HG03097 (cell line): ENCODE data around the gene FRAS1.

Experiments
- ATAC-seq: cut with Tn5 transposase; IDR thresholded peaks from one replicate; pipeline ENCODE4 v1.9.1; 2021; ENCODE audit not compliant: unreplicated experiment, low FRiP score

FRAS1 gene

DNA sequence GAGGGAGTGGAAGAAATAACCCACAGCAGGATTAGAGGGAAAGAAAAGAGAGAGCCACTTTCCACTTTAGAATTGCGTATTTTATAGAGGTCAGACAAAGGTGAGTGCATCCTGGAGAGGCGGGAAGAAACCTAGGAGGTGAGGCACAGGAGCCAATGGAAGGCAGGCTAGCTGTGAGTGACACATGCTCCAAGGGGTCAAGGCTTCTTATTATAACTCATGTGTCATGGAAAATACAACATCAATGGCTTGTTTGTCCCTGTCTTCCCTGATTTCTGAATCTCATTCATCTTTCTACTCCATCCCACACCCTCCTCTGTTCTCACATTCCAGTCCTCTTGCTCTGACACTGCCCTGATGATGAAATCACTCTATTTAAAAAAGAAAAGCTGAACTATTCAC is 508.8 kb downstream of the FRAS1 start:
- ATAC-seq = no peak

DNA sequence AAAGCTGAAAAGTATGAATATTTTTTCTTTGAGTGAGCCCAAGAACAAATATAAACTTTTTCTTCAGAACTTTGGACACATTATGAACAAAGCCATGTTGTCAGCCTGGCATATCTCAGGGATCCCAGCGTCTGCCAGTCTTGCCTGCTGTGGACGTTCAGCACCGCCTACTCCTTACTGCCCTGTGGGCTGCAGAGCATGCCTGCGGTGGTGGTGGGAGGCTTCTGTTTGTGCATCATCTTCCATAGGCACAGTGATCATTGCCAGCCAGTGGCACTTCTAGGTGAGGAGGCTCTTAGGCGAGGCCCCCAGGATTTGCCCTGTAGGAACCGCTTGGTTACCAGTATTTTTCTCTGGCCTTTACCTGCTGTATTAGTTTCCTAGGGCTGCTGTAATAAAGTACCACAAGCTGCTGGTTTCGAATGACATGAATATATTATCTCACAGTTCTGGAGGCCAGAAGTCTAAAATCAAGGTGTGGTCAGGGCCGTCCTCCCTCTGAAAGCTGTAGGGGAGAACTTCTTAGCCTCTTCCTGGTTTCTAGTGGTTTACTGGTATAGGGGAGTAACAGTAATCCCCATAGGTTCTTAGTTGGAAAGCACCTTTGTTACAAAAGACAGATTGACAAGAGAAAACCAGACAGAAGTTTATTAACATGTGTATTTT is 509.8 kb downstream of the FRAS1 start:
- ATAC-seq = peak; percentile 56

DNA sequence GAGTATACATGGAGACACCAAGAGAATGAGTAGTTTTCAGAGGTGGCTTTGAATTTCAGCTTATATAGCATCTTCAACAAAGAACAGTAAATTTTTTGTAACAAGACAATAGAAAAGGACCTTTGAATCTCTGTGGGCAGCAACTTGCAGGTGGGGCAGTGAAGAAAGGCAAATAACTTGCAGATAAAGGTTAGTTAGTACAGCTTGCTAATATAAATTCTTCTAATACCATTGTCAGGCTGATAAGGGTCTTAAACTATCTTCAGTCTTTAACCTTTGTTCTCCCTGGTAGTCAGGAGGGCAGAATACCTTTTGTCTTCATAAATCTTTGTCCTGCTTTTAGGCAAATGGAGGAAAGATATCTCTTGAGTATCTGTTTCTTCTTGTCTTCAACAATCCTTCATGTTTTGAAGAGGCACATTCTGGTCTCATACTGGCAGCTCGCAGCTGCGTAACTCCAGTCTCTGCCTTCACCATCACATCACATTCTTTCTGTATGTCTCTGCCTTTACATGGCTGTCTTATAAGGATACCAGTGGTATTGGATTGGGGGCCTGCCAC is 510.5 kb downstream of the FRAS1 start:
- ATAC-seq = no peak

GRCh38 chr4:78568640-78569305 is 511.6 kb downstream of the FRAS1 start:
- peak; percentile 67 for ATAC-seq

- ATAC-seq = no peak
Measured at GRCh38 chr4:78569306-78569821, 512.2 kb downstream of the FRAS1 start.

DNA sequence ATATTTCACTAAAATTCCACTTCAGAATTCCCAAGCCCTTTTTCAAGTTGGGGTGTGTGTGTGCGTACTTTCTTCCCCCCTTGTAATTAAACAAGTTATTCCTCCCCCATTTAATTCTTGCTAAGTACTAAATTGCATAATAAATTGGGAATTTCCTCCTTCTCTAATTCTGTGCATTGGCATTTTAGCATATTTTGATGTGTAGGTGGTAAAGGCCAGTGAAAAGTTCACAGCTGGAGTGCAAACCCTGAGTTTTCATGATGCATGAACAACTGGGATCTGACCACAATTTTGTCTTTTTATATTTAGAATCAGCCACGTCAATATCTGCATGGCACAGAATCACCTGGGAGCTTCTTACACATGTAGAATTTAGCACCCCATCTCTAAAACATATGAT is 513.0 kb downstream of the FRAS1 start:
- ATAC-seq = no peak

DNA sequence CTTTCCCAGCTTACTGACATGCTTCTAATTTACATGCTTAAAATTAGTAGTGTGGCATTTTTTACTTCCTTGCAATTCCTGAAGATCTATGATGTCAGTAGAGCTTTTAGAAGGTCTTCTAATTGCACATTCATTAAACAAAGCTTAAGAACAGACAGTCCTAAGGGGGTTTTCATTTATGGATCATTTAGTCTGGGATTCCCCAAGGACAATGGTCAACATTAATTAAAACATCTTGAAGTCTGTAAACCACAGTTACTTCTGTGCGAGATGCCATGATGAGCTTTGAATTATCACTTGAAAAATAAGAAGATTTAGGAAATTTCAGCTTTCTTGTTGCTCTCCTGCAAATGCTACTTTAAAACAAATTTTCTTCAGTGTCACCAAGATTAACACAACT is 514.7 kb downstream of the FRAS1 start:
- no peak for ATAC-seq

DNA sequence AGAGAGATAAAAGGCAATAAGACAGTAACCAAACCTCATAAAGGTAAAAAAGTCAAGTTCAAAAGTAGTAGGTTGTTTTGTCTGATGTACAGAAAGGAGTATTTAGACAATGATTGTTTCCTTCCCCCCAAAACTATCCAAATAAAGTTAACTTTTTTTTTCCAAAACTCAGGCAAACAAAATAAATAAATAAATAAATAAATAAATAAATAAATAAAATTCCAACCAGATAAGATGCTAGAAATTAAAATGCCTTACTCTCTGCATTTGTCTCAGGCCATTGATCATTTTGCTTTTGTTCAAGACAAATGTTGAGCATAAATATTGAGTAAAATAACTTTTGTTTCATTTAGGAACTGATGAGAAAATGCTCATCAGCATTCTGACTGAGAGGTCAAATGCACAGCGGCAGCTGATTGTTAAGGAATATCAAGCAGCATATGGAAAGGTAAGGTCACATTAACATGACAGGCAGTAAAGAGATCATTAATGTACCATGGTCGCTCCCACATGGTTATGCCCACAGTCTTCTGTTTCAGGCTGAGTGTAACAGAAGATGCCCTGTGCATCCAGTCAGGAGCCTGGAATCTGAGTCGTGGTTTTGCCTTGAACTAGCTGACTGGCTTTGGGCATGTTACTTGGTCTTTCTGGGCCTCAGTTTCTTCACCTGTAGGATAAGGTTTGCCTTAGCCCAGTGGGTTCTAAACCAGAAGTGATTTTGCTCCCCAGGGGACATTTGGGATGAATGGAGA is 521.7 kb downstream of the FRAS1 start:
- ATAC-seq = no peak

DNA sequence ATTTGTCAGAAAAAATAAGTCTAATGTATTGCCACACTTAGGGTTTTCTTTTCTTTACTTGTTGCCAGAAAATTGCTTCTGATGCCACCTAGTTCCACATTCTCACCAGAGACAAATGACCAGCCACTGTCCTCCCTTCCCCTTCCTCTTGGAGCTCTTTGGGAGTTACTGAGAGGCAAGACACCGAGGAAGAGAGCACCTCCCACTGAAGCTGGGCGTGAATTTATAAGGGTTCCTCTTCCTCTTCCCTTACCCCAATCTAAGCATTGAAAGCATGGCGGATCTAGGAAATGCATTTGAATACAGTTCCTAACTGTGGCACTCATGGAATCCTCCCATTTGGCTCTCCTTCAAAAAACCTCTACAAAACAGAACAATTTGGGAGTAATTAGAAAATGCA is 524.5 kb downstream of the FRAS1 start:
- ATAC-seq = no peak

DNA sequence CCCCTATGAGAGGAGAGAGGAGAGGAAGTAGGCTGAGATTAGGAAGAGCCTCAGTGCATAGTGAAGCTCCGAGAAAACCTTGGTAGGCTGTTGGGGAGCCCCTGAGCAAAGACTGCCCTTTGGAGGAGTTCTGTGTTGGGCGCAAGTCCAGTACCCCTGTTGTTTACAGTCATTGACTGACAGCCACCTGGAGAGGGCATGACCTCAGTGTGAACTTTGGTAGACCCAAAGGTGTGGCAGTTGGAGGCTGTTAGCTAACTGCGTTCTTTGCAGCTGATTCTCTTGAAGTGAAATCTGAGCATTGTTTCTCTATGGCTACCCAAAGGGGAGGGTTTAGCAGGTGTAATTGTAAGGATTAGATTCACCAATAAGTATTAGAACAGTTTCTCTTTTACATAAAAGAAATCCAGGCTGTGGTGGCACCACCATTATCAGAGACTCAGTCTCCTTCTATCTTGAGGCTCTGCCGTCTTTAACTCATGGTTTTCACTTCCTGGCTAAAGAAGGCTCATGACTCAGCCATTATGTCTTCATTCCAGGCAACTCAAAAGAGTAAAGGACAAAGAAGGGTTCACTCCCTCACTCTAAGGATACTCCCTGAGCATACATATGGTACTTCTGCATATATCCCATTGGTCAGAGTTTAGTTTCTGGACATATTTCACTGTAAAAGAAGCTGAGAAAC is 527.9 kb downstream of the FRAS1 start:
- ATAC-seq = no peak

DNA sequence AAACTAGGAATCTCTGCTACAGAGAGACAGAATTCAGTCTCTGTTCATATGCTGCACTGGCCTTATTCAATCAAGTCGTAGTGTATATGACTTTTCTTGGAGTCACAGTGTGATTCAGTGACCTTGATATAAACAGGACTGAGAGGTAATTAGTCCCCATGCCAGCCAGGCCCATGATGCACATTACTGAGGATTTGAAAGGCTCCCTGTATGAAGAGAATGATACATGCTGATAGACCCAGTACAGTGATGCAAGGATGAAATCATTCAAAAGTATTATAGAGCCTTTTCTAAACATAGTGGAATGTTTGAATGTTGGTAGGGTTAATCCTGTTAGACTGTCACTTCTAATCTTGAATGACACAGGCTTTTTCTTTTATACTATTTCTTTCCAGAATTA is 528.5 kb downstream of the FRAS1 start:
- no peak for ATAC-seq

GRCh38 chr4:78588894-78589545 is 531.9 kb downstream of the FRAS1 start:
- no peak for ATAC-seq

DNA sequence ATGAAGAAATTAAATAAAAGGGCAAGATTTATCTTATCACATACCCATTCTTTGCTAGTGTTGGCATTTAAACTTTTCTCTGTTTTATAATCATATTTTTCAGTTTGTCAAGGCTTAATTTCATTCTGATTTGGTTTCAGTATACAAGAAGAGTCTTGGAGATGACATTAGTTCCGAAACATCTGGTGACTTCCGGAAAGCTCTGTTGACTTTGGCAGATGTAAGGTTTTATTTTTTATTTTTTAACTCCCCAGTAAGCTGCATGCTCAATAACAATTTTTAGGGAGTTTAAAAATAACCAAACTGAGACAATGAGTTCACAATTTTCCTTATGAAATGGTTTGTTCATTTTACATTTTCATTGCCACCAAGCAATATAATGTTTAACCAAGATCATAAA is 534.3 kb downstream of the FRAS1 start:
- ATAC-seq = no peak

DNA sequence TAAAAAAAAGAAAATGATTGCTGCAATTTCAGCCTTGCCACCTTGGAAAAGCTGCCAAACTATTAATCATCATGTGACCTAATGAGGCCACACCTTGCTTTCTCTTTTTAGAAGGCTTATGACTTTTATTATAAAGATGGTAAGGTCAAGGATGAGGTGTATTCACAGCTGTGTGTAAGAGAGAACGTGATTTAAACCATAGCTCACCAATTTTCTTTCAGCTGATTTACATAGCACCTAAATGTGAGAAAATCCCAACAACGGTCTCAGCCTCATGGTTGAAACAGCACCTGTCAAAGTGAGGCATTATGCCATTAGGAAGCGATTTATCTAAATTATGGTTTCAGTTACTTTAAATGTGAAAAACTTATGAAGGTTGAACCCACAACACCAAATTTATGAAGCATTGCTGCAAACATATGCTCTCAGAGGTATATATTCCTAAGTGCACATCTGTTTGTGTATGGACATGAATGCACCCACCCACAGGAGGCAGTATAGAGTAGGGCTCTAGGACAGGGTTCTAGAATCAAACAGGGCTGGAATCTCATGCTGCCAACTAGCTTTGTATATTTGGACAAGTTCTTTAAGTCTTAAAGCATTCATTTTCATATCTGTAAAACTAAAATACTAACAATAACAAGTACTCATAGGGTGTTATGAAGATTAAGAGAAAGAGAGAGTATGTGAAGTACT is 535.1 kb downstream of the FRAS1 start:
- ATAC-seq = no peak
